ENCODE data around the gene TSHZ2. TPM values are rescaled to one million over a fixed set of nuclear protein-coding genes. Genes with fewer than 3 reads are reported as not detected.

The TSHZ2 gene
- total RNA-seq, 1 donor from 2014 or later, result 30.4 TPM

- H3K27ac ChIP-seq, result no peak overlapping the region
- H3K4me3 ChIP-seq, result no peak overlapping the region
- intact Hi-C loops (cut with DNase I), result no loop called here
- no peaks in the 10 kb centered on the region for H3K27me3 ChIP-seq
- TF ChIP-seq CTCF (IDR thresholded peaks at IDR 0.05) (no peak), POLR2AphosphoS5 (IDR thresholded peaks at IDR 0.05; ENCODE audit: insufficient read depth in 1 of 2, low read depth in 1 of 2) (no peak), POLR2A (IDR thresholded peaks at IDR 0.05) (no peak)
- H3K4me1 ChIP-seq, result no peaks in the 10 kb centered on the region
- DNase-seq (ENCODE audit: extremely low spot score in 2 of 2), result no peak
- H3K9me3 ChIP-seq, result no peaks in the 10 kb centered on the region
- no peaks in the 10 kb centered on the region for H3K36me3 ChIP-seq
Measured at GRCh38 chr20:53425941-53426340, 453.8 kb downstream of the TSHZ2 start.

- TF ChIP-seq CTCF (IDR thresholded peaks at IDR 0.05) (no peak), POLR2AphosphoS5 (IDR thresholded peaks at IDR 0.05; ENCODE audit: insufficient read depth in 1 of 2, low read depth in 1 of 2) (no peak), POLR2A (IDR thresholded peaks at IDR 0.05) (no peak)
- Histone ChIP-seq H3K4me1 (no peaks in the 10 kb centered on the region), H3K36me3 (no peaks in the 10 kb centered on the region), H3K27ac (no peak overlapping the region), H3K9me3 (no peaks in the 10 kb centered on the region), H3K4me3 (no peak overlapping the region), H3K27me3 (no peaks in the 10 kb centered on the region)
- intact Hi-C loops (cut with DNase I), result no loop called here
- DNase-seq (ENCODE audit: extremely low spot score in 2 of 2), result no peak
Measured at GRCh38 chr20:53426766-53427312, 454.7 kb downstream of the TSHZ2 start.

GRCh38 chr20:53427951-53428350 is 455.8 kb downstream of the TSHZ2 start:
- Histone ChIP-seq H3K4me1 (no peaks in the 10 kb centered on the region), H3K27ac (no peak overlapping the region), H3K9me3 (no peaks in the 10 kb centered on the region), H3K4me3 (no peak overlapping the region), H3K36me3 (no peaks in the 10 kb centered on the region), H3K27me3 (no peaks in the 10 kb centered on the region)
- TF ChIP-seq POLR2A (IDR thresholded peaks at IDR 0.05) (no peak), POLR2AphosphoS5 (IDR thresholded peaks at IDR 0.05; ENCODE audit: insufficient read depth in 1 of 2, low read depth in 1 of 2) (no peak), CTCF (IDR thresholded peaks at IDR 0.05) (no peak)
- intact Hi-C loops (cut with DNase I), result no loop called here
- no peak for DNase-seq (ENCODE audit: extremely low spot score in 2 of 2)

GRCh38 chr20:53428588-53428987 is 456.4 kb downstream of the TSHZ2 start:
- Histone ChIP-seq H3K9me3 (no peaks in the 10 kb centered on the region), H3K36me3 (no peaks in the 10 kb centered on the region), H3K27me3 (no peaks in the 10 kb centered on the region), H3K27ac (no peak overlapping the region), H3K4me3 (no peak overlapping the region), H3K4me1 (no peaks in the 10 kb centered on the region)
- TF ChIP-seq POLR2AphosphoS5 (IDR thresholded peaks at IDR 0.05; ENCODE audit: insufficient read depth in 1 of 2, low read depth in 1 of 2) (no peak), CTCF (IDR thresholded peaks at IDR 0.05) (no peak), POLR2A (IDR thresholded peaks at IDR 0.05) (no peak)
- intact Hi-C loops (cut with DNase I), result no loop called here
- no peak for DNase-seq (ENCODE audit: extremely low spot score in 2 of 2)

GRCh38 chr20:53428996-53429395 is 456.8 kb downstream of the TSHZ2 start:
- Histone ChIP-seq H3K4me1 (no peaks in the 10 kb centered on the region), H3K27me3 (no peaks in the 10 kb centered on the region), H3K27ac (no peak overlapping the region), H3K4me3 (no peak overlapping the region), H3K36me3 (no peaks in the 10 kb centered on the region), H3K9me3 (no peaks in the 10 kb centered on the region)
- TF ChIP-seq CTCF (IDR thresholded peaks at IDR 0.05) (no peak), POLR2A (IDR thresholded peaks at IDR 0.05) (no peak), POLR2AphosphoS5 (IDR thresholded peaks at IDR 0.05; ENCODE audit: insufficient read depth in 1 of 2, low read depth in 1 of 2) (no peak)
- intact Hi-C loops (cut with DNase I), result no loop called here
- DNase-seq (ENCODE audit: extremely low spot score in 2 of 2), result no peak

Data from vagina (tissue), 2 donors.